ENCODE measurements around the gene PITX2.
"Not testable (repeated sequence)": the region's sequence is repeated elsewhere in the genome, so short reads cannot be mapped to it uniquely, and the experiment has no call there.

The PITX2 gene

GRCh38 chr4:110610940-110611831, 11.7 kb downstream of the PITX2 start:
- no peak for DNase-seq (ENCODE audit: low read depth)

DNA sequence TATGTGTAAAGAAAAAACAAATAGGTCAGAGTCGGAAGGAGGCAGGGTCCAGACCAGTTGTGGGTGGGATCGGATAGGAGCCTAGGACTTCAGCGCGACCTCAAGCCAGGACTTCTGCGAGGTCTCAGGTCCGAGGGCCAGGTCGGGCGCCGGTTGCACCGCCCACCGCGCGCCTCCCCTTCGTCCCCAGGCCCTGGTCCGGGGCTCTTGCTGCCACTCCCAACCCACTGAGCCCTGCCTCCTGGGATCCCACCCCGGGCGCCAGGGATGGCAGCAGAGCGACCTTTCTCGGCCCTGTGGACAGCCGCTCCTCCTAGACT, 12.3 kb downstream of the PITX2 start:
- no peak for DNase-seq (ENCODE audit: low read depth)

DNA sequence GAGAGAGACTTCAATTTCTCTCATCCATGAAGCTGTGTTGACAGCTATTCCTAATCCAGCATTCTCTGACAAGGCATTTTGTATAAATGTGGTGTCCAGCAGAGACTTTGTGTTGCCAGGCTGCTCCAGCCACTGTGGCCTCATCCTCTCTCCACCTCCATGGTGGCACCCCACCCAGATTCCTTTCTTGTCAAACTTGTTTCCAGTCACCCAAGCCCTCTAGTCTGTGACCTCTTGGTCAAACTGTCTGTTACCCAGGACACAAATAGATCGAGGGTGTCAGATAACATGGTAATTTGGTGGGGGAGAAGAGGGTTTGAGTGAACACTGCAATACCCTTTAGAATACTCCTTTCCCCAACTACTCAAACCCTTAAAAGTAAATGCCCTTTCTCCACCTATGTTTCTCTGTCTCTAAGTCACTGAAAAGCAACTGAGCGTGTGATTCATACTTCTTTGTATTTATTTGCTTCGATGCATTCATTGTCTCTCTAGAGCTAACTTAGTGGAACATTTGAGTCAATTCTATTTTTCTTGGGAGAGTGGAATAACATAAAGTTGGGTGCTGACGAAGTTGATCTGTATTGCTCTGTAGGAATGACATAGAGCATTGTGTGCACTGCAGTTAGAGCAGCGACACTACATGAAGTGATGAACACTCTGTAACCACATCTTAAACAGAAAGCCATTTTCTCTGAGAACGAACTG, 13.7 kb downstream of the PITX2 start:
- no peak for DNase-seq (ENCODE audit: low read depth)

GRCh38 chr4:110605077-110605476, 17.8 kb downstream of the PITX2 start:
- no peak for DNase-seq (ENCODE audit: low read depth)

GRCh38 chr4:110602061-110602460, 20.8 kb downstream of the PITX2 start:
- no peak for DNase-seq (ENCODE audit: low read depth)

DNA sequence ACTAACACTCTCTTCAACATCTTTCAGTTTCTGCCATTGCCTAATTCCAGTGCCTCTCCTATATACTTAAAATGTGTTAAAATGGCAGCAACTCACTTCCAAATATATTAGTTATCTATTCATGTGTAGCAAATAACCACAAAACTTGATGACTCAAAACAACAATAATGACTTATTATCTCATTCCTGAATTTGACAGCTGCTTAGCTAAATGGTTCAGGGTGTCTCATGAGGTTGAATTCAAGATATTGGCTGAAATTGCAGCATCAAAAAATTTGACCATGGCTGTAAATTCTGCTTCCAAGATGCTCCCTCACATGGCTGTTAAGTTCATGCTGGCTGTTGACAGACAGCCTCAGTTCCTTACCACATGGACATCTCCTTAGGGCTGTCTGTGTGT, 25.3 kb downstream of the PITX2 start:
- no peak for DNase-seq (ENCODE audit: low read depth)

DNA sequence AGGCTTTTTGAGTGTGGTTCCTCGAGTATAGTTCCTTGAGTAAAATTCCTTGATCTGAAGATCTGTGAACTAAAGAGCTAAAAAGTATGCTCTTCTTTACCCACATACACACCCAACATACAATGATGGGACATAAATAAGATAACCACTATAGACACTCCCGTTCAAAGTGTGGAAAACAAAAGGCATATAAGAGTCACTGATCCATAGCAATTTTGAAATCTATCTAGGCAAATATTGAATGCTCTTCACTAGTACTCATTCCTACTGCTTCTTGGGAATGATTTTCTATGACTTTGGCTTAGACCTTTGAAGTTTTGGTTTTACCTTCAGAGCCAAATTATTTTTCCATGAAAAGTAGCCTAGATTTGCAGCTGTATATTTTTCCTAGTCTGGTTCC, 26.4 kb downstream of the PITX2 start:
- no peak for DNase-seq (ENCODE audit: low read depth)

- no peak for DNase-seq (ENCODE audit: low read depth)
These were observed 27.3 kb downstream of the PITX2 start for GRCh38 chr4:110595583-110595982.

GRCh38 chr4:110589297-110589696, 33.6 kb downstream of the PITX2 start:
- DNase-seq (ENCODE audit: low read depth): no peak

GRCh38 chr4:110587666-110588285, 35.1 kb downstream of the PITX2 start:
- no peak for DNase-seq (ENCODE audit: low read depth)

- no peak for DNase-seq (ENCODE audit: low read depth)
These were observed 36.6 kb downstream of the PITX2 start for GRCh38 chr4:110586131-110586850.

DNA sequence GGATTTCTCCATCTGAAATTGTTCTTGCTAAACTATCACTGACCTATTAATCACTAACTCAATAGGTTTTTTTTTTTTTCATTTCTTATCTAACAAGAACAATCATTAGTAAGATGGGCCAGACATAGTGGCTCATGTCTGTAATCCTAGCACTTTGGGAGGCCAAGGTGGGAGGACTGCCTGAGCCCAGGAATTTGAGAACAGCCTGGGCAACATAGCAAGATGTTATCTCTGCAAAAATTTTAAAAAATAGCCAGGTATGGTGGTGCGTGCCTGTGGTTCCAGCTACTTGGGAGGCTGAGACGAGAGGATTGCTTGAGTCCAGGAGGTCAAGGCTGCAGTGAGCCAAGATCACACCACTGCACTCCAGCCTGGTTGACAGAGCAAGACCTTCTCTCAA, 46.2 kb downstream of the PITX2 start:
- not testable (repeated sequence) for DNase-seq (ENCODE audit: low read depth)
